ENCODE results near the gene TYR. TPM values are rescaled to one million over a fixed set of nuclear protein-coding genes. Genes with fewer than 3 reads are reported as not detected.

TYR gene
- total RNA-seq, 1 experiment from 2014 or later, result not detected

- H3K4me3 Mint-ChIP-seq, result no peak overlapping the region
- ChIA-PET CTCF (no interaction called here), POLR2A (no interaction called here)
- no peaks in the 10 kb centered on the region for H3K9me3 Mint-ChIP-seq
- no peaks in the 10 kb centered on the region for H3K36me3 Mint-ChIP-seq
- H3K27me3 Mint-ChIP-seq (ENCODE audit: low read depth), result no peaks in the 10 kb centered on the region
- ATAC-seq, result no peak
- H3K4me1 Mint-ChIP-seq, result no peaks in the 10 kb centered on the region
- no peak overlapping the region for H3K27ac Mint-ChIP-seq
- DNase-seq (ENCODE audit: low spot score), result no peak
- no peak for TF ChIP-seq ARID4B (CRISPR knock-in tag; IDR thresholded peaks at IDR 0.05; ENCODE audit: borderline replicate concordance)
- TF ChIP-seq IRF1 (CRISPR knock-in tag; IDR thresholded peaks at IDR 0.05), result no peak
Observed at GRCh38 chr11:89159974-89160373, 17.7 kb upstream of the TYR start.

- Mint-ChIP-seq H3K9me3 (no peaks in the 10 kb centered on the region), H3K36me3 (no peaks in the 10 kb centered on the region), H3K4me1 (no peaks in the 10 kb centered on the region), H3K27me3 (ENCODE audit: low read depth) (no peaks in the 10 kb centered on the region), H3K27ac (no peak overlapping the region), H3K4me3 (no peak overlapping the region)
- TF ChIP-seq SMAD4 (CRISPR knock-in tag; IDR thresholded peaks at IDR 0.05), result no peak
- no peak for TF ChIP-seq ARID4B (CRISPR knock-in tag; IDR thresholded peaks at IDR 0.05; ENCODE audit: borderline replicate concordance)
- no peak for TF ChIP-seq IRF2 (CRISPR knock-in tag; IDR thresholded peaks at IDR 0.05; ENCODE audit: borderline replicate concordance, low read depth)
- no peak for TF ChIP-seq E2F4 (CRISPR knock-in tag; IDR thresholded peaks at IDR 0.05; ENCODE audit: borderline replicate concordance, low read depth)
- TF ChIP-seq CDX4 (CRISPR knock-in tag; IDR thresholded peaks at IDR 0.05; ENCODE audit: borderline replicate concordance), result no peak
- TF ChIP-seq OVOL2 (CRISPR knock-in tag; IDR thresholded peaks at IDR 0.05; ENCODE audit: borderline replicate concordance), result no peak
- TF ChIP-seq NFE2L1 (CRISPR knock-in tag; IDR thresholded peaks at IDR 0.05), result no peak
- no peak for TF ChIP-seq RELA (CRISPR knock-in tag; IDR thresholded peaks at IDR 0.05; ENCODE audit: borderline replicate concordance)
- no peak for TF ChIP-seq ESRRA (CRISPR knock-in tag; IDR thresholded peaks at IDR 0.05; ENCODE audit: borderline replicate concordance)
- TF ChIP-seq KAT7 (CRISPR knock-in tag; IDR thresholded peaks at IDR 0.05; ENCODE audit: borderline replicate concordance), result no peak
- no peak for TF ChIP-seq TP53 (CRISPR knock-in tag; IDR thresholded peaks at IDR 0.05)
- ChIA-PET CTCF (no interaction called here), POLR2A (no interaction called here)
- DNase-seq (ENCODE audit: low spot score) (no peak), ATAC-seq (no peak)
Observed at GRCh38 chr11:89161949-89162348, 15.7 kb upstream of the TYR start.
